GM21360 (cell line): Measurements from ENCODE around the gene RSKR.
"Not testable (repeated sequence)": the region's sequence is repeated elsewhere in the genome, so short reads cannot be mapped to it uniquely, and the experiment has no call there.

Experiments
- ATAC-seq: cut with Tn5 transposase; IDR thresholded peaks from one replicate; pipeline ENCODE4 v1.9.1; 2021; ENCODE audit warnings: mild to moderate bottlenecking, moderate library complexity; ENCODE audit not compliant: unreplicated experiment

RSKR gene

GRCh38 chr17:28613931-28614381, at the start of gene RSKR:
TSS of gene RSKR (minus strand) at chr17:28614185. CDS start at chr17:28614161, 24 bp downstream.
- ATAC-seq: no peak

DNA sequence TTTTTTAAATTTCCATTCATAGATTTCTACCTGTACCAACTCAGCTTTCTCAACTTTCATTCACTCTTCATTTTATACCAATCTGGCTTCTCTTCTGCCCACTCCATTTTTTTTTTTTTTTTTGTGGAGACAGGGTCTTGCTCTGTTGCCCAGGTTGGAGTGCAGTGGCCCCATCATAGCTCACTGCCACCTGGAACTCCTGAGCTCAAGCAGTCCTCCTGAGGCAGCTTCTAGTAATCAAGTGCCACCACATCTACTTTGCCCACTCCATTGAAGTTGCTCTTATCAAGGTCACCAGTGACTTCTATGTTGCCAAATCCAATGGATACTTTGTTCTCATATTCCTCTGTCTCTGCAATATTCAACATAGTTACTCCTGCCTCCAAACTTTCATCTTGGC, 49.7 kb upstream of the RSKR start:
- no peak for ATAC-seq

- ATAC-seq: no peak
These were observed 48.5 kb upstream of the RSKR start for GRCh38 chr17:28662527-28662829.

GRCh38 chr17:28661635-28662526, 47.9 kb upstream of the RSKR start, which contains the start of the genes SDF2 and SUPT6H:
TSS of gene SDF2 (minus strand) at chr17:28661906. CDS start at chr17:28661876, 30 bp downstream.
TSS of gene SUPT6H (plus strand) at chr17:28662205. CDS start at chr17:28673402, 11,197 bp downstream.
- peak; percentile 80 for ATAC-seq

GRCh38 chr17:28659497-28659881, 45.5 kb upstream of the RSKR start:
- ATAC-seq: not testable (repeated sequence)

- not testable (repeated sequence) for ATAC-seq
These were observed 44.9 kb upstream of the RSKR start for GRCh38 chr17:28658766-28659496.

DNA sequence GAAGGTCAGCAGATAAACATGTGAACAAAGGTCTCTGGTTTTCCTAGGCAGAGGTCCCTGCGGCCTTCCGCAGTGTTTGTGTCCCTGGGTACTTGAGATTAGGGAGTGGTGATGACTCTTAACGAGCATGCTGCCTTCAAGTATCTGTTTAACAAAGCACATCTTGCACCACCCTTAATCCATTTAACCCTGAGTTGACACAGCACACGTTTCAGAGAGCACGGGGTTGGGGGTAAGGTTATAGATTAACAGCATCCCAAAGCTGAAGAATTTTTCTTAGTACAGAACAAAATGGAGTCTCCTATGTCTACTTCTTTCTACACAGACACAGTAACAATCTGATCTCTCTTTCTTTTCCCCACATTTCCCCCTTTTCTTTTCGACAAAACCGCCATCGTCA, 44.4 kb upstream of the RSKR start:
- ATAC-seq: not testable (repeated sequence)

DNA sequence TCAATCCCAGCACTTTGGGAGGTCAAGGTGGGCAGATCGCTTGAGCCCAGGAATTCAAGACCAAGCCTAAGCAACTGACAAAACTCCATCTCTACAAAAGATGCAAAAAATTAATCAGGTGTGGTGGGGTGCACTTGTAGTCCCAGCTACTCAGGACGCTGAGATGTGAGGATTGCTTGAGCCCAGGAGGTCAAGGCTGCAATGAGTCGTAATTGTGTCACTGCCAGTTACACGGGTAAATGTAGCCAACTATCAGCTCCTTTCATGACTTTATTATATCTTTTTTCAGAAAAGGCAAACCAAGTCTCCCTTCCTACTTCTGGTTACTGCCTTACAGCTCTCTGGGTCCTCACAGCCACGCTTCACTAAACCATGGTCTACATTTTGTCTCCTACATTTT, 43.8 kb upstream of the RSKR start:
- no peak for ATAC-seq

GRCh38 chr17:28655160-28655559, 41.2 kb upstream of the RSKR start:
- ATAC-seq: no peak

GRCh38 chr17:28648698-28649097, 34.7 kb upstream of the RSKR start:
- ATAC-seq: no peak

DNA sequence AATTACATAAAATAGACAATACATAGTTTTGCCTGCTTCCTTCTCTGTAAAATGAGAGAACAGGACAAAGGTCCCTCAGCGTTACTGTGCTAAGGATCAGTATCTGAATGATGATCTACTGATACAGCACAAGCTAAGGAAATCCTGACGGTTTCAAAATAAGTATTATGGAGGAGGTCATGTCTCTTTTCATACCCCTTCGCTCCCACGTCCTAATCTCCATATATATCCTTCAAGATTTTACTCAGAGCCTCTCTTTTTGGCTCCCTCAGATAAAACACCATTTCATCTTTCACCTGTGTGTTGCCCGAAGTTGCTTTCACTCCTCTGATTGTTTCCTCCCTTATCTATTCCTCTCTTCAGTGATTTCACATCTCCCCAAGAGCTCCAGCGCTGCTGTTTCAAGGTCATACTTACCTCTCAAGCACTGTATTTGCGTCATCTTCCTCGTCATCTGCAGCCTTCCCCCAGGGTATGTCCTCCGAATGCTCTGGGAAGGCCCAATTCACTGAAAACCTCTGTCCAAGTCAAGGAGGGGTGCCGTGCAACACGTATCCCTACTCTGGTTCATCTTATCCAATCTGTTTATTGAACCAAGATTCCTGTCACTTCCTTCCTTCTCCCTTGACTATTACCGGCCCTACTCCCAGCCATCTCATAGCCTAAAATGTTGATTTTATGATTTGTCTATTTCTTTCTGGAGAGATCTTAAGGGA, 32.2 kb upstream of the RSKR start:
- ATAC-seq: no peak

GRCh38 chr17:28645576-28645939, 31.6 kb upstream of the RSKR start:
- no peak for ATAC-seq

- ATAC-seq: peak; percentile 88
These were observed 31.0 kb upstream of the RSKR start, which contains the start of gene BLTP2 for GRCh38 chr17:28644787-28645575. TSS of gene BLTP2 (minus strand) at chr17:28645158. CDS start at chr17:28645056, 102 bp downstream.

GRCh38 chr17:28643983-28644786, 30.2 kb upstream of the RSKR start:
- ATAC-seq: peak; percentile 4

DNA sequence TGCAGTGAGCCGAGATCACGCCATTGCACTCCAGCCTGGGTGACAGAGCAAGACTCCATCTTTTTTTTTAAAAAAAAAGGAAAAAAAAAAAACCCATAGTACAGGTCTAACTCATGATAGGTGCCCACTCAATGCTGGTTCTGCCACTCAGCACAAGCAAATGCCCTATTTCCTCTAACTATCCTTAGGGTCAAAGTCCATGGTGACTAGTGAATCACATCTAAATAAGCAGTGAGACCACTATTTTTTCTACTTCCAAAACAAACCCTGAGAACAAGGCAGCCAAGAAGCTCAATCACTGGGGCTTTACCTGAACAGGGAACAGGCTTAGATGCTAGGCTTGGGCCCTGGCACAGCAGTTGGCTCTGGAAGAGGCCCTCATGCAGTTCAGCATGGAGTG, 27.6 kb upstream of the RSKR start:
- no peak for ATAC-seq

DNA sequence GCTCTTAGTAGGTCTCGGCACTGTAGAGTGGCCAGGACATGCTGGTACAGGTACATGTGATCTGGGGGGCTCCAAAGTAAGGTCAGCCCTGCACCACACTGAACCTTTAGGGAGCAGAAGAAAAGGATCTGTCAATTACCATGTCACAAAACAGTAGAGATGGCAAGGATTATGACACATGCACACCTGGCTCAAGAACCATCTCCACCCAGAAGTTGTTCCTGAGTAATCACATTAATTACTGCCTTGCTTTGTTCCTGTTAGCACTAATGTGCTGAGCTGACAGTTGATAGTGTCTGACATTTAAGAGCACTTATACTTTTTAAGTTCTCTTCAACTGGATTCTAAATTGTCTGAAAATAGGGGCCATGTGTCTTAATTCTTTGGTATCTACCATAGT, 21.5 kb upstream of the RSKR start:
- no peak for ATAC-seq

- no peak for ATAC-seq
These were observed 20.4 kb upstream of the RSKR start for GRCh38 chr17:28634206-28634865.

DNA sequence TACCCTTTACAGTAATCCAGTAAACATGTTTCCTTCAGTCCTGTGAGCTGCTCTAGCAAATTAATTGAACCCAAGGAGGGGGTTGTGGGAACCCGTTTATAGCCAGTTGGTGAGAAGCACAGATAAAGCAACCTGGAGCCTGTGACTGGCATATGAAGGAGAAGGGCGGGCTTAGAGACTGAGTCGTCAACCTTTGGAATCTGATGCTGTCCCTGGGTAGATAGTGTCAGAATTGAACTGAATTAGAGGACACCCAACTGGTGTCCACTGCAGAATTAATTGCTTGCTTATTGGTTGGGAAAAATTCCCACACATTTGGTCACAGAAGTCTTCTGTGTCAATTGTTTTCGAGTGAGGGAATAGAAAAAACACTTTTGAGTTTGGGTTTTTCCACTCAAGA, 12.8 kb upstream of the RSKR start:
- no peak for ATAC-seq

- no peak for ATAC-seq
These were observed 10.2 kb upstream of the RSKR start for GRCh38 chr17:28624148-28624547.
